T-helper 9 cell (primary cell): ENCODE data around the gene IRF2.
"Not testable (repeated sequence)": the region's sequence is repeated elsewhere in the genome, so short reads cannot be mapped to it uniquely, and the experiment has no call there.

Experiments
- DNase-seq: peaks from one replicate; pipeline ENCODE4 v3.0.0-alpha.2; 2020

The IRF2 gene

GRCh38 chr4:184386271-184386781 is 88.0 kb downstream of the IRF2 start:
- no peak for DNase-seq

GRCh38 chr4:184385705-184386141 is 88.6 kb downstream of the IRF2 start:
- DNase-seq = no peak

- no peak for DNase-seq
These were observed 89.4 kb downstream of the IRF2 start for GRCh38 chr4:184384810-184385557.

- no peak for DNase-seq
These were observed 90.1 kb downstream of the IRF2 start for GRCh38 chr4:184384056-184384809.

- DNase-seq = no peak
These were observed 90.8 kb downstream of the IRF2 start for GRCh38 chr4:184383497-184384055.

GRCh38 chr4:184382189-184382846 is 92.0 kb downstream of the IRF2 start:
- DNase-seq = no peak

- no peak for DNase-seq
These were observed 93.6 kb downstream of the IRF2 start for GRCh38 chr4:184380707-184381106.

- DNase-seq = not testable (repeated sequence)
These were observed 94.1 kb downstream of the IRF2 start for GRCh38 chr4:184380214-184380613.

- DNase-seq = no peak
These were observed 97.4 kb downstream of the IRF2 start for GRCh38 chr4:184376923-184377322.

GRCh38 chr4:184376126-184376838 is 98.1 kb downstream of the IRF2 start:
- DNase-seq = no peak

GRCh38 chr4:184375623-184376022 is 98.7 kb downstream of the IRF2 start:
- DNase-seq = not testable (repeated sequence)

GRCh38 chr4:184375027-184375426 is 99.3 kb downstream of the IRF2 start:
- DNase-seq = no peak

- no peak for DNase-seq
These were observed 100.4 kb downstream of the IRF2 start for GRCh38 chr4:184373886-184374405.

GRCh38 chr4:184371390-184371787 is 103.0 kb downstream of the IRF2 start:
- DNase-seq = no peak

GRCh38 chr4:184370711-184371389 is 103.5 kb downstream of the IRF2 start:
- DNase-seq = no peak

GRCh38 chr4:184369871-184370270 is 104.5 kb downstream of the IRF2 start:
- DNase-seq = no peak

GRCh38 chr4:184368731-184369130 is 105.6 kb downstream of the IRF2 start:
- no peak for DNase-seq

- no peak for DNase-seq
These were observed 106.1 kb downstream of the IRF2 start for GRCh38 chr4:184368290-184368689.

GRCh38 chr4:184364100-184364921 is 110.0 kb downstream of the IRF2 start:
- no peak for DNase-seq

- DNase-seq = no peak
These were observed 111.1 kb downstream of the IRF2 start for GRCh38 chr4:184363258-184363657.

- no peak for DNase-seq
These were observed 112.0 kb downstream of the IRF2 start for GRCh38 chr4:184362396-184362795.
